SHP77 treated with DMSO at 0.1 percent for 48 hours (cell line): ENCODE results near the gene FARS2.

Experiments
- DNase-seq: peaks from one replicate; lab custom pipeline; 2025; lab: John Stamatoyannopoulos, UW

FARS2 gene

GRCh38 chr6:5249451-5250122 is 11.7 kb upstream of the FARS2 start:
- DNase-seq, result no peak

DNA sequence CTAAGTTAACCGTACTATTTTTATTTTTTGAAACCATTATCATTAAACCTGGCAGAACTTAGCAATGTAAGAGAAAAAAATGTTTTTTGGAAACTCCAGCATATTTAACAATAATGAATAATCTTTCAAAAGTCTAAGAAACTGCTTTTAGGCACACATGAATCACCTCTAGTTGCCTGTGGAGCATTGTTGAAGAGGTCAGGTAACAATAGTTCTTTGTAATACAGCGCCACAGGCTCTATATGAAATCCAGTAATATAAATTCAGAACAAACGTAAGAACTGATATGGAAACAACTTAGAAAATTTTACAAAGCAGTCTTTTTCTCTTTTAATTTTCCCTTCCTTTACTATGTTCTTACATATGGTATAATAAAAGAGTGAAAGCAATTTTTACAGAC is 10.9 kb upstream of the FARS2 start:
- no peak for DNase-seq

DNA sequence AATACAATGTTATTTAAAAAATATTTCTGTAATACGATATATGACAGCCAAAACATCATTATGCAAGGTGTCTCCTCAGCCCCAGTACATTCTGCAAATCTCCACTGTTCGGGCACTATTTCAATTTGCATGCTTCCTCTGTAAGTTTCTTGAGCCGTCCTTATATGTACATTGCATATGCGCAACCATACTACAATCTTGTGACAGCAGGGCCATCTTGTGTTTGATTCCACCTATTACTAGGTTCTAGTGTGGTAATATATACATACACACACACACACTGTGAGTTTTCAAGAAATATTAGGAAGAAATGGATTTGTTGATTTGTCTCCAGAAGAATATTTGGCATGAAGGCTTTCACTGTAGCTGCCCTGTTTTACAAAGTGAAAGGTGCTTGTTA is 10.4 kb upstream of the FARS2 start:
- DNase-seq, result no peak

DNA sequence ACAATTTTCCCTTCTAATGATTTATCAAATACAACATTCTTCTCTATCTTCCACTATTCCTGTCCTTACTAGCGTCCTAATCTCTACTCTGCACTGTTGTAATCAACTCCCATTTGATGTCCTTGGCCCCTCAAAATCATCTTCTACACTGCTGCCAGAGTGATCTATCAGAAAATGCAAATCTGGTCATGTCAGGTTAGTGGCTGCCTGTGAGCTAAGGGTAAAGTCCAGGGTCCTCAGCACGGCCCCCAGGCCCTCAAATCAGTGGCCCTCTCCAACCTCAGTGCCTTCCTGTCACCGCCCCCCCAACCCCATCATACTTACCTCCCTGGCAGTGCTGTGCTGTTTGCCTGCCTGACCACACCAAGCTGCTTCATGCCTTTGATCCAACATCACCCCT is 4.4 kb upstream of the FARS2 start:
- DNase-seq, result no peak

GRCh38 chr6:5257400-5257799 is 3.9 kb upstream of the FARS2 start:
- DNase-seq, result no peak

GRCh38 chr6:5259428-5259827 is 1.9 kb upstream of the FARS2 start:
- no peak for DNase-seq

DNA sequence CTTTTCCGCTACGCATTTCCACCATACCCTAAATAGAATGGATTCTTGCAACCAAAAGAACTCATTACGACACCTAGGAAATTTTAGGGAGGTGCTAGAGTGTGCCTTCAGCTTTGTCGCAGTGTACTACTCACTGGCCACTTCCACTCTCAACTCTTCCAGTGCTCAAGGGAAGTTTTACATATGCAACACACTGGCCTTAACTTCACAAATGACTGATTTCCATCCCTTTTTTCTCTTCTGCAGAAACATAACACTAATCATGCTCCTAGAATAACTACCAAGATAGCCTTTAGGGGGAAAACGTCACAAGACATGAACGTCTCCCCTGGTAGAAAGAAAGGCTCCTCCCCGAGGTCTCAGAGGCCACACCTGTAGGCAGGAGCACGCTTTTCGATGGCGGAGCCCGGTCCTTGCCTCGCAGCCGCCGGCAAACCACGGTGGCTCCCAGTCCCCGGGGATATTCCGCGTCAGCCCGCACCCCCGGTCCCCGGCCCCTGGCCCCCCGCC is 1.1 kb upstream of the FARS2 start:
- peak; percentile 9 for DNase-seq

- DNase-seq, result no peak
Observed at GRCh38 chr6:5261545-5262109, 314 bp downstream of the FARS2 start.

- no peak for DNase-seq
Observed at GRCh38 chr6:5266423-5266822, 5.1 kb downstream of the FARS2 start.

DNA sequence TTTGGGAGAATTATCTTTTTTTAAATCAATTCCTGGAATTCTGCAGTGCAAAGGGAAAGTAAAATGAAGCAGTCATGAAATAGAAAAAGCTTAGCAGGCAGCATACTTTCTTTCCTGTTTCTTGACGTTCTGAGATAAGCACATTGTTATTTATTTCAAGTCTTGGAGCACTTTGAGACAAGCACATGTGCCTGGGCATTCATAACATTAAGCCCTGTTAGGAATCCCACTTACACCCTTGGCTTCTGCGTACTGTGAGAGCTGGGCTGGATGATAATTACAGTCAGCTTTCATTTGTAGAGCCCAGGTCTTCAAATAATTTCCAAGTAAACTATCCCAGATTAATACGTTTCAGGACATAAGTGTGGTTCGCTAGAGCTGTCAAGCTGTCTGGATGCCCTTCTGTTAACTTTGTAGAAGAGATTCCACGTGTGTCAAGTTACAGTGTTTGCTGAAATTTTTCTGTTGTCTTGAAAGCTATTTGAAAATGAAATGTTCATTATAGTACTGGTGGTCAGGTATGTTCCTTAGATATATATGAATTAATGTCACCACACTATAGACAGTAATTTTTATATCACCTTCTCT is 8.9 kb downstream of the FARS2 start:
- DNase-seq, result no peak

DNA sequence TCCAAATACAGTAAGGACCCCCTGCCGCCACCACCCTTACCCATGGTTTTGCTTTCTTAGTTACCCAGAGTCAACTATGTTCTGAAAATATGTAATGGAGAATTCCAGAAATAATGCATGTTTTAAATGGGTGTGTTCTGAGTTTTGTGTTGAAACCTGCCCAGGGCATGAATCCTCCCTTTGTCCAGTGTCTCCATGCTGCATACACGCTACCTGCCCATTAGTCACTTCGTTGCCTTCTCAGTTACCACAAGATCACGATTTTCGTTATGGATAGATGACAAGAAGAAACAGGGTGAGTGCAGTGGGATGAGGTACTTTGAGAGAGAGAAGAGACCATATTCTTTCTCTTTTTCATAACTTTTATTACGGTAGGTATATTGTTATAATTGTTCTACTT is 10.6 kb downstream of the FARS2 start:
- no peak for DNase-seq

- DNase-seq, result no peak
Observed at GRCh38 chr6:5274231-5274630, 12.9 kb downstream of the FARS2 start.

DNA sequence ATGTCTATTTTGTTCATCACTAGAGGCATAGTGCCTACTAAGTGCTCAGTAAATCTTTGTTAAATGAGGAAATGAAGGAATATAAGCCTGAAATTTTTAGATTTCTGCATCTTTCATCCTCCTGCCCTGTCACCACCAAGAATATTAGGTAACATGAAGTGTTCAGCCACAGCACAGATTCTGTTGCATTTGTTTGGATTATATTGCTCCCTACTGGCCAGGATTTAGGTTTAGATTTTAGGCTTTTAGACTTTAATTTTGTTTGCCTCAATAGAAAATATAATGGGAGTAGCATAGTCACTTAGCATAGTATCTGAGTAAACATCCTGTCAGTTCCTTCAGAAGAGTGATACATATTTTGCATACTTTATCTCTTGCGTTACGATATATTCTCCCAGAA is 14.2 kb downstream of the FARS2 start:
- DNase-seq, result no peak

- no peak for DNase-seq
Observed at GRCh38 chr6:5276581-5276980, 15.3 kb downstream of the FARS2 start.

DNA sequence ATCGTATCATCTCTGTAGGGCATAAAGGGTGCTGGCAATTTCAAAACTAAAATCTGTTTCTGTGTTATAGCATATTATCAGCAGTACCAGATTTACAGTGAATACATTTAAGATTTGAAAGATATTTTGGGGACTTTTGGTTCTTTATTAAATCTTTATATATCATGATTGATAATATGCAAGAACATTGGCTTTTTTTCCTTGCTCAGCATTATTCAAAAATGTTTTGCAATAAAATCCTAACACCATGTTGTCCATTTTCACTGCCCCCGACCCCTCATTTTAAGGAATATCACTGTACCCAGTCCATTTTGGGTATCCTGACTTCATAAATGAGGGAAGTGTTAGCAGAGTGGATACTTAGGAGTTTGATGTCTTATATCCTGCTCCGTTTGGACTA is 16.3 kb downstream of the FARS2 start:
- DNase-seq, result no peak

GRCh38 chr6:5278047-5278446 is 16.7 kb downstream of the FARS2 start:
- DNase-seq, result no peak

- DNase-seq, result no peak
Observed at GRCh38 chr6:5278565-5279120, 17.3 kb downstream of the FARS2 start.

- DNase-seq, result no peak
Observed at GRCh38 chr6:5279891-5280338, 18.6 kb downstream of the FARS2 start.

- DNase-seq, result no peak
Observed at GRCh38 chr6:5280920-5281319, 19.6 kb downstream of the FARS2 start.

DNA sequence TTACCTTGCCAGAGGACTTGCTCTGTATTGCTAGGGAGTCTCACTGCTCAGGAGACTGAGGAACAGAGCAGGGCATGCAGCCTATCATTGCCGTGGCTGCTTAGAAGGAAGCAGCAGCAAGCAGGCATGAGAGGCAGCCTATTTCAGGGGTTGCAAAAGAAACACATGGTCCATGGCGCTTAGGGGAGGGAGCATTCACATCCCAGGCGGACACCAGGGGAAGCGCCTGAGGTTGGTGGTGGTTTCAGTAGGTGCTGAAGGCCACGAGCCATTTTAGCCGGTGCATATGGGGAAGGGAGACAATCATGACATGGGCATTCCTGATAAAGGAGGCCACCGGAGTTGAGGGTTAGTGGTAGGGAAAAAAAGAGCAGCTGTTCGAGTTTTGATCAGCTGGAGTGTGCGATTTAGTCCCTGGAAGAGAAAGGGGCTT is 20.9 kb downstream of the FARS2 start:
- no peak for DNase-seq

- no peak for DNase-seq
Observed at GRCh38 chr6:5285081-5285480, 23.8 kb downstream of the FARS2 start.

- no peak for DNase-seq
Observed at GRCh38 chr6:5285526-5285925, 24.2 kb downstream of the FARS2 start.

DNA sequence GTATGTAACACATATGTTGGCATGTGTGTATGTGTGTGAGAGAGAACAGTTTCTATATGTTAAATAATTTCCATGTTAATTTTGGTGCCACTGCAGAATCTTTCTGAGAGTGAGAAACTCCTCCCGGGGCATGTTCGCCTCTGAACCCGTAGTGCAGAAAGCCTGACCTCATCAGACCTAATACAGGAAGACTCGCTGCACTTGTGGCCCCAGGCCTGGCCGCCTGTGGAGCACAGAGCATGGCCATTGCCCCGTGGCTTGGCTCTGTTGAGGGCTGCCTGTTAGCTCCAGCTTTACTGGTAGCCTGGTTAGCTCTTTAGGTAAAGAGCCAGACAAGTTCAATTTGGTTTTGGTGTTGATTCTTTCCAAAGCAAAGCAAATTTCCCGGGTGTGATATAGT is 25.5 kb downstream of the FARS2 start:
- DNase-seq, result no peak
